Stimulated activated CD8-positive, alpha-beta memory T cell treated with anti-CD3 and anti-CD28 coated beads, Interleukin-12 subunit alpha, Interleukin-12 subunit beta, amount 100 ng/mL, for 24 hours (primary cell): ENCODE data around the gene TRAF2.
A peak's percentile ranks its signal among the peaks of the same experiment; 100 is the strongest.

Source experiments
- DNase-seq: peaks from one replicate; pipeline ENCODE4 v3.0.0-alpha.2; 2020; ENCODE audit errors: extremely low read depth

TRAF2 gene

DNA sequence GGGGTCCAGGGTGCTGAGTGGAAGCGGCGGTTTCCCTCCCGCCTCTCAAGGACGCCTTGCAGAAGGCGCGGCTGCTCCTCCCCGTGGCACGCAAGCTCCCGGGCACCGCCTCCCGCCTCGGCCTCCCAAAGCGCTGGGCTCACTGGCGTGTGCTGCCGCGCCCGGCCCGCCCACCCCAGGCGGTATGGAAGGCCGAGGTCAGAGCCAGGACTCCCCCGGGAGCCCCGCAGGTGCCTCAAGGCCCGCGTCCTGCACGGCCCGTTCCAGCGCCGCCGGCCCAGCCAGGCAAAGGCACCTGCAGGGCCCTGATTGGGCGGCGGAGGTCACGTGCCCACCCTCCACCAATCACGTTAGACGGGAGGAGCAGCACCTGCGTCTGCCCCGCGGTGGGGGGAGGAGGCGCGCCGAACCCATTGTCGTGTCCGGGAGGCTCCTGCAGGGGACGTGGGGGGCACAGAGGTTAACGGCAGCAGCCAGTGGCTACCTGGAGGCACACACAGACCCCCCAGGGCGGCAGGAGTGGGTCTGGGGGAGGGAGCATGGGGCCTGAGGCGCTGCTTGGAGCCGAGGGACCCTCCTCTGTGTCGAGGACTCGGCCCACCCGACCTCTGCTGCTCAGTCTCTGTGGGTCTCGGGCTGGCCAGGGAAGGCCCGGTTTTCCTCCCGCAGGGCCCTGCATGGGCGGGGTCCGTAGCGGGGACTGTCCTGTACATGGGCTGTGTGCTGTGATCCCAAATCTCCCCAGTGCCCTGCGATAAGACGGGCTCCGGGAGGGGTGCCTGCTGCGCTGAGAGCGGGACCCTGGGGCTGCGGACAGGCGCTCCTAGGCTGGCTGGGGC is 63.7 kb downstream of the TRAF2 start:
- DNase-seq, result peak; percentile 92

DNA sequence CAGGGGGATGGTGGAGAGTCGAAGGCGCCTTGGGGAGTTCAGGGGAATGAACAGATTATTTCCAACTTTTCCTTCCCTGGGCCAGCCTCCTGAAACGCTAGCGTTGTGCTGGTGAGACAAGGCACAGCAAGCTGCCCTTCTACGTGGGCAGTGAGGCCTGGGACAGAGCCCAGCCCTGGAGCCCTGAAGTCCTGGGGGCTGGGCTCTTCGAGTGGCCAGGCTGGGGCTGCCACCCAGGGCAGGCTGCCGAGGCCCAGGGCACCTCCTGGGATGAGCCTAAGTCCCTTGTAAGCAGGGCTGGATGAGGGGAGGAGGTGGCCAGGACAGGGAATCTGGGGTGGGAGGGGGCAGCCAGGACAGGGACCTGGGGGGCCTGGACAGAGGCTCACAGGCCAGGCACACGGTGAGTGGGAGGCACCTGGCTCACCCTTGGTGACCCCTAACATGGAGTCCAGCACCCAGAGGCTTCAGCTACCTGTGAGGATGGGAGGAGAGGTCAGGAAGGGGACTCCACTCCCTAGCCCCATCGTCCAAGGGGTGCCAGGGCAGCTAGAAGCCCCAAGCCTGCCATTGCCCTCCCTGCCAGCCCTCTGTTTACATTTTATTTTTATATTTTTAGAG is 64.5 kb downstream of the TRAF2 start:
- no peak for DNase-seq

DNA sequence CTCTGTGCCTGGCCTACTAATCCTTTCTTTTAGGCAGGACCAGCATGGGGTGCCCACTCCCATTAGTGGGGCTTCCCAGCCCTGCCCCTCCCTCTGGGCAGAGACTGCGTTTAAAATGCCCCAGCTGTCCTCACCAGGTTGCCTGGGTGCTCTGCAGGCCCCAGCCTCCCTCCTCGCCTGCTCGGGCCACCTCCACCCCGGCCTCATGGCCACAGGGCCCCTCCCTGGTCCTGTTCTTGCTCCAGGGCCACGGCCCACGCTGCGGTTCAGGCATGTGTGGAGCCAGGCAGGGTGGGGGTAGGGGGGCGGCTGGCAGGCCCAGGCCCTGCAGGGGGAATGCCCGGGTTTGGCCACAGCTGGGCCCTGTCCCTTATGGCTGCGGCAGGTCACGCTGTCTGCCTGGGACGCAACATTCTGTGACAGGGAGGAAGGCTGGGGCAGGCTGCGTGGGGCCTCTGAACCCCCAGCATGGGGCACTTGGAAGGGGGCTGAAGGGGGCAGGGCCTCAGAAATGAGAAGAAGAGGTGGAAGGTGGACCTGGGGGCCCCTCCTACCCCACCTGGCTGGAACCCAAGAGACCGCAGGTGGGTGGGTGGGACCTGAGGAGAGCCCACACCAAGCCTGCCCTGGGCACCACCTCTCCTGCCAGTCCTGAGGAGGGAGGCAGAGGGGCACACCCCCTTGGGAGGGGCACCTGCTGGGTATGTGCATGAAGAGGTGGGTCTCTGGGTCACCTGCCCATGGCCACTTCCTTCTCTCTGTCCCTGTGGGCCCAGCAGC is 65.4 kb downstream of the TRAF2 start, which contains the start of gene LCN12:
TSS of gene LCN12 (plus strand) at position 733 of the 780 bp plus-strand sequence. CDS start 55 bp downstream, outside the sequence.
- no peak for DNase-seq

DNA sequence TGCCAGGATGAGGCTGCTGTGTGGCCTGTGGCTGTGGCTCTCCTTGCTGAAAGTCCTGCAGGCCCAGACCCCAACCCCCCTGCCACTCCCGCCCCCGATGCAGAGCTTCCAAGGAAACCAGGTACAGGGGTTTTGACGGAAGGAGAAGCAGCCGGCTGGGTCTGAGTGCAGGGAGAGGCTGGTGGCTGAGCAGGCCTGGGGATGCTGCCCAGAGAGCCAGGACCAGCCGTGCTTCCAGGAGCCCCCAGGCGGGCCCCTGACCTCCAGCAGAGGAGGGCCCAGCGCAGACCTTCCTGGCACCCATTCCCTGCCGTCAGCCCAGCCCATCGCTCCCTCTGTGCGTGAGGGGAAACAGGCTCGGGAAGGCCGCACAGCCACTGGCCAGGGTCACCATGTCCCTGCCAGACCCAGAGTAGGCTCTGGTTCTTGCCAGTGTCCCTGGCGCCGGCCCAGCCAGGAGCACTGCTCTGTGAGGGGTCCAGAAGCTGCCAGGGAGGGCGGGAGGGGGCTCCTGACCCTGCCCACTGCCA is 66.1 kb downstream of the TRAF2 start:
- no peak for DNase-seq

DNA sequence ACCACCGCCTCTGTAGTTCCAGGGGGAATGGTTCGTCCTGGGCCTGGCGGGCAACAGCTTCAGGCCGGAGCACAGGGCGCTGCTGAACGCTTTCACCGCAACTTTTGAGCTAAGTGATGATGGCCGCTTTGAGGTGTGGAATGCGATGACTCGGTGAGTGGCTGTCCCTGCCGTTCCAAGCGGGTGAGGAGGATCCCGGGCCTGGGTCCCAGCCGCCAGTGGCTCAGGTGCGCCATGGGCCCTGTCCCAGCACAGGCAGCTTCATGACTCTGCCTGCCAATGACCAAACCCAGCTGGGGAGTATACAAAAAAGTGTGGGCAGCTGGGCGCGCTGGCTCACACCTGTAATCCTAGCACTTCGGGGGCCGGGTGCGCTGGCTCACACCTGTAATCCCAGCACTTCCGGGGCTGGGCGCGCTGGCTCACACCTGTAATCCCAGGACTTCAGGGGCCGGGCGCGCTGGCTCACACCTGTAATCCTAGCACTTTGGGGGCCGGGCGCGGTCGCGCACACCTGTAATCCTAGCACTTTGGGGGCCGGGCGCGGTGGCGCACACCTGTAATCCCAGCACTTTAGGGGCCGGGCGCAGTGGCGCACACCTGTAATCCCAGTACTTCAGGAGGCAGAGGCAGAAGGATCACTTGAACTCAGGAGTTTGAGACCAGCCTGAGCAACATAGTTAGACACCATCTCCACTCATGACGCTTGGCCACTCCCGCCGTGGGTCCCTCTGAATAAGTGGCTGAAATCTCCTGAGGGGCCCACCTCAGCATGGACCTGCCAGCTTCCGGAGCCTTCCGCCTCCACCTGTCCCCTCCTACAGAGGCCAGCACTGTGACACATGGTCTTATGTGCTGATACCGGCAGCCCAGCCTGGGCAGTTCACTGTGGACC is 66.8 kb downstream of the TRAF2 start:
- no peak for DNase-seq

DNA sequence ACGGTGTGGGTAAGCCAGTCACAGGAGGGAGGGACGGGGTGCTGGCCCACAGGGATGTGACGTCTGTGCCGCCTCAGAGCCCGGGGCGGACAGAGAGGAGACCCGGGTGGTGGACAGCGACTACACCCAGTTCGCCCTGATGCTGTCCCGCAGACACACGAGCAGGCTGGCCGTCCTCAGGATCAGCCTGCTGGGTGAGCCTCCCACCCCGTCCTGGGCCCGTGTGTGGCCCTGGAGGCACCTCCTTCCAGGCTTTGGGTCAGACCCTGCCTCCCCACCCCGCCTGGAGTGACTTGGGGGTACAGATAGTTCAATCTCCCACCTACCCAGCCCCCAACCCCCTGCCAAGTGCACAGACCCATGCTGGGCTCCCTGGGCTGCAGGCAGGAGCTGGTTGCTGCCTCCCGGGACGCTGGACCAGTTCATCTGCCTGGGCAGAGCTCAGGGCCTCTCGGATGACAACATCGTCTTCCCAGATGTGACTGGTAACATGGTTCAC is 67.5 kb downstream of the TRAF2 start:
- no peak for DNase-seq

DNA sequence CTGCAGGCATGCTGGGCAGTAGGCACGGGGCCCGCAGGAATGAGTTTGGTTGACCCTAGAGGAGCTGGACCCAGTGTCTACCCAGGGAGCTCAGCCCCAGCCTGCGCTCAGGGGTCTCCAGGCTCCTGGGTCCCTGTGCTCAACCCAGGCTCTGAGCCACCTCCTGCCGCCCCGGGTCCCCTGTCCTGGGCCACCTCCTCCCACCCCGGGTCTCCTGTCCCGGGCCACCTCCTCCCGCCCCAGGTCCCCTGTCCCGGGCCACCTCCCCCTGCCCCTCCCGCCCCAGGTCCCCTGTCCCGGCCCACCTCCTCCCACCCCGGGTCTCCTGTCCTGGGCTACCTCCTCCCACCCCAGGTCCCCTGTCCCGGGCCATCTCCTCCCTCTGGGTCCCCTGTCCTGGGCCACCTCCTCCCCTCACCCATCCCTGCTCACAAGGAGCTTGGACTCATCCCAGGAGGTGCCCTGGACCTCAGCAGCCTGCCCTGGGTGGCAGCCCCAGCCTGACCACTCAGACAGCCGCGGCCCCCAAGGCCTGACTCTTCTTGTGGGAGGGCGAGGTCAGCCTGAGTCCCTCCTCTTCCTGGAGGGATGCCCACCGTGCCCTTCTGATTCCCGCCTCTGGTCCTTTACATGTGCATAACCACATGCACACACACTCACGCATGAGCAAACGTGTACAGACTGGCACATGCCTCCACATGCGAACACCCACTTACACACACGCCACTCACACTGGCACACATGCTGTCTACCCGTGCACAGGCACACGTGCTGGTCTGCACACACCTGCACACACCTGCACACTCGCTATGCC is 68.2 kb downstream of the TRAF2 start:
- no peak for DNase-seq

DNA sequence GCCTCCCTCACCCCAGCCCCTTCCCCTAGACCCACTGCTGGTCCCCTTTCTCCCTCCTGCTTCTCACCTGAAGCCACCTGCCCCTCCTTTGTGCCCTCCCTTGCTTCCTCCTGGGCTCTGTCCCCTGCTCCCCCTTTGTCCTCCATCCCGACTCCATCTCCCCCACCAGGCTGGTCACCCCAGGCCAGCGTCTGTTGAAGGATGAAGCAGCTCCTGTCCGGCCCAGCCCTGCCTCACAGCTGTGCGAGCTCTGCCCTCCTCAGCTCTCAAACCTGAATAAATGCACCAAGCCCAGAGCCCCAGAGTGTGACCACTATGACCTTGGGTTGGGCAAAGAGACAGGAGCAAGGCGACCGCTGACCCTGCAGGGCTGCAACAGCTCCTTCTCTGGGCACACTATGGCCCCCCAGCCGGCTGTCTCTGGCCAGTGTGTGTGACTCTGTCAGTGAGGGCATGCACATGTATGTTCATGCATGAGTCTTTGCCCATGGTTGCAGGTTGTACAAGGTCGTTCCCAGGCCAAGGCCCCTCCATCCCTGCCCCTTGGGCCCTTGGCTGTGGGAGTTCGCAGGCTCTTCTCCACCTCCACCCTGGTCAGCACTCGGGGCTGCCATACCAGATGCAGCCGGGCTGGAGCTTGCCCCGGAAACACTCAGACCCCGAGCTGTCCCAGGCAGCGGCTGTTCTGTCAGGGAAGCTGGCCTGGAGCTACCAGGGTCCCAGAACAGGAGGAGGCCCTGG is 69.1 kb downstream of the TRAF2 start:
- DNase-seq, result no peak

DNA sequence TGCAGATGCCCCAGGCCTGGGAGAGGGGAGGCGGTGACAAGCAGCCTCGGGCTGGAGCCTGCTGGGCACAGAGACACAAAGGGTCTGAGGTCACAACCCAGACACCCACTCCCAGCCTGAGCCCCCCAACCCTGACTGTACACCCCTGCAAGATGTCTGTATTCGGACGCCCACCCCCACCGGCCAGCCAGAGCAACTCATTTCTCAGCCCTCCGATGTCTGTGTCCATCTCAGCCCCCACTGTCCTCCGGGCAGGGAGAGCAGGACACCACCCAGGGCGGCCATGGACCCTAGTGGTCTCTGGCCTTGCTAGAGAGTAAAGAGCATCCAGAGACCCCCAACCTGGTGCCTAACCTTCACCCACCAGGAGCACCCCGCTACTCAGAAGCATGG is 69.6 kb downstream of the TRAF2 start:
- DNase-seq, result no peak

DNA sequence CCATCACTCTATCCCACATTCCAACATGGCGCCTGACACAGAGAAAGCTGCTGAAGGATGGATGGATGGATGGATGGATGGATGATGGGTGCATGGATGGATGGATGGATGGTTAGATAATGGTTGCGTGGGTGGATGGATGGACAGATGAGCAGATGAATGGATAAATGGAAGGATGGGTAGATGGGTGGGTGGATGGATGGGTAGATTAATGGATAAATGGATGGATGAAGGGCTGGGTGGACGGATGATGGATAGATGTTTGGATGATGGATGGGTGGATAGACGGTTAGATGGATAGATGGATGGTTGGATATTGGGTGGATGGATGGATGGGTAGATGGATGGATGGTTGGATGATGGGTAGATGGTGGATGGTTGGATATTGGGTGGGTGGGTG is 70.3 kb downstream of the TRAF2 start:
- DNase-seq, result no peak

DNA sequence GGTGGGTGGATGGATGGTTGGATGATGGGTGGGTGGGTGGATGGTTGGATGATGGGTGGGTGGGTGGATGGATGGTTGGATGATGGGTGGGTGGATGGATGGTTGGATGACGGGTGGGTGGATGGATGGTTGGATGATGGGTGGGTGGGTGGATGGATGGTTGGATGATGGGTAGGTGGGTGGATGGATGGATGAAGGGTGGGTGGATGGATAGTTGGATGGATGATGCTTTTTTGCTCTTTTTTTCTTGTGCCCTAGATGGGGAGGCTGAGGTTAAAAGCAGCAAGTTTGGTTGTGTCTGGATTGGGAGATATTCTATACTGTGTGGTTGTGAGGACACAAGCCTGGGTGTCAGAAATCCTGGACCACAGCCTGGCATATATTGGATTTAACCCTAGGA is 71.1 kb downstream of the TRAF2 start:
- no peak for DNase-seq

DNA sequence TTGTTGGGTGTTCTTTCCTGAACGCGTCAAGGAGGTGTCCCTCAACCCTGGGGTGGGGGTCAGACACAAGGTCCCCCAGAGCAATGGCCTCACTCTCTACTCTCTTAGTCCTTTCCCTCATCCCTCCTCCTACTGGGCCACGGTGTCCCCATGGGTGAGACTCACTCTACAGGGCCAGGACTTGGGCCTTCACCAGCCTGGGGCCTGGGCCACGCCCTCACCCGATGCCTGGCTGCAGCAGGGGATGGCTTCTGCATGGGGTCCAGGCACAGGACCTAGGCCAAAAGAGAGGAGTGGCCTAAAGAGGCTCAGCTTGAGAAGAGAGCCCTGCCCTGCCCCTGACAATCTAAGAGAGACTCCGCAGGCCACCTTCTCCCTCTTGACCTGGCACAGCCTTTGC is 71.6 kb downstream of the TRAF2 start:
- DNase-seq, result no peak

DNA sequence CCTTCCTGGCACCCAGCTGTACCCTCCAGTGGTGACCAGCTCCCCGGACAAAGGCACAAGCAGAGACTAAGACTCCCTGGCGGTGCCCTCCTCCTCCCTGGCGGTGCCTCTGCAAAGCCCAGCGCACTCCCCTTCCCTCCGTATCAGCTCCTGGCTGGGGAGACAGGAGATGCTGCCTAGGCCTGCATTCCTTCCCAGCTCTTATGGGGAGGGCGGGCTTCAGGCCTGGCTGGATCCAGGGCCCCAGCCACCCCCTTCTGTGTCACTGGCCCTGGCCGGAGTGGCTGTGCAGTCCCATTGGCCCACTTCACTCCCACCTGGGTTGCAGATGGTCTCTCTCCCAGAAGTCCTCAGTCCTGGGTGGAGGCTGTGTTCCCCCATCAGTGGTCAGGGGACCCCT is 72.2 kb downstream of the TRAF2 start:
- no peak for DNase-seq

DNA sequence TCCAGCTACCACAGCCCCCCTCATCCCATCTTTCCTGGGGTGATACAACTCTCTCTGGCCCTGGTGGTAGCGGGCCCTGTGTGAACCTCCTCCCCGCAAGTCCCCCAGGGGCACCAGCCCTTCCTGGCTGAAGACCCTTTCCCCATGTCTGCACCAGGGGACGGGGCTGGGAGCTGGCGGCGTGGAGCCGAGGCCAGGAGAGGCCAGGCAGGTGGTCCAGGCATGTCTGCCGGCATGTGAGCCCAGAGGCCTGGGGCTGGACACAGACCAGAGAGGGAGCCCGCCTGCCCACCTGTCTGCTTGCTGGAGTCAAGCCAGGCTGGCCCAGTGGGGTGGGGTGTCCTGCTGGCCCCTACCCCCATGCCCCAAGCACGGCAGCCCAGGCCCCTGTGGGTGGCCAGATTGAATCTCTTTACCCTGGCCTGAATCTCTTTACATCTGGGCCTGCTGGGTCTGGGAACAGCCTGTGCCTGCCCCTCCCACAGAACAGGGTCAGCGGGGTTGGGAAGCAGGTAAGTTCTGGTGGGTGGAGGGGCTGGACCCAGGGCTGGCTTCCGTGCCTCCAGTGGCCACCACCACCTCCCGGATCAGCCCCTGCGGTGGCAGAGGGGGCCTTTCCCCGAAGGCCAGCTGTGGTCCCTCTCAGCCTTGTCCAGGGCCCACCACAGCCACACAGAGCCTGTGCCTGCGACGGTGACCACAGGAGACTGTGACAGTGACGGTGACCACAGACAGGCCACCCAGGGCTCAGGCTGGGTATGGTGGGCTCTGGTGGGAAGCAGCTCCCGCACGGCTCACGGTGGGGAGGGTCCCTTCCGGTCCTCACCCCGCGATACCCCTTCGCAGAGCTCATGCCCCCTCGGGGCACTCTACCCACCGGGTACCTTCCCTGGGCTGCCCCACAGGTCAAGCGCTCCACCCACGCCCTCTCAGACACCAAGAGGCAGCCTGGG is 72.9 kb downstream of the TRAF2 start:
- no peak for DNase-seq

DNA sequence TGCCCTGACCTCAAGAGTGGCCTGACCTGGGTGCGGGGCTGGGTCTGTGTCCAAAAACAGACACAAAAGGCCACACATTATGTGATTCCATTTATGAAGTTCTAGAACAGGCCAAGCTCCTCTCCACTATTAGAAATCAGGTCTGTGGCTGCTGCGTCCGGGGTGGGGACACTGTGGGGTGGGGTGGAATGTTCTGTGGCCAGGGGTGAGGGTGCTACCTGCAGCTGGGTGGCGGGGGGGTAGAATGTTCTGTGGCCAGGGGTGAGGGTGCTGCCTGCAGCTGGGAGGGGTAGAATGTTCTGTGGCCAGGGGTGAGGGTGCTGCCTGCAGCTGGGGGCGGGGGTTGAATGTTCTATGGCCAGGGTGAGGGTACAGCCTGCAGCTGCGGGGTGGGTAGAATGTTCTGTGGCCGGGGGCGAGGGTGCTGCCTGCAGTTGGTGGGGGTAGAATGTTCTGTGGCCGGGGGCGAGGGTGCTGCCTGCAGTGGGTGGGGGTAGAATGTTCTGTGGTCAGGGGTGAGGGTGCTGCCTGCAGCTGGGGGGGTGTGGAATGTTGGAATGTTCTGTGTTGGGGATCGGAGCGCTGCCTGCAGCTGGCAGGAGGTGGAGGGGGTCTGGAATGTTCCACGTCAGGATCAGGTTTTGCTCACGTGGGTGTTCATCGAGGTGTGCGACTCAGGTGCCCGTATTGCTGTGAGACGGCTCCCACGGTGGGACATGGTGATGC is 74.1 kb downstream of the TRAF2 start:
- no peak for DNase-seq

DNA sequence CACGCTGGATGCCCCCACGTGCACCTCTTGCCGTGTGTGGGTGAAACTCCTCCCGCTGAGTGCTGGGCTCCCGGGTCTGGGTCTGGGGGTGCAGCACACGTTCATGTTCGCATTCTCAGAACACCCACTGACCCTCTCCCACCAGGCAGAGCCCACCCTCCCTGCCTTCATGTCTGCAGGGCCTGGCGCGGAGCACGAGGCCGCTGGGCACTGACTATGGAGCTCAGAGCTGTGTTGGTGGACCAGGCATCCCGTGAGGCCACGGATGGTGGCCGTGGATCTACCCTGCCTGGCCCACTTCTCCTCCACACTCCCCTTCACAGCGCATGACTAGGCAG is 74.6 kb downstream of the TRAF2 start:
- no peak for DNase-seq

DNA sequence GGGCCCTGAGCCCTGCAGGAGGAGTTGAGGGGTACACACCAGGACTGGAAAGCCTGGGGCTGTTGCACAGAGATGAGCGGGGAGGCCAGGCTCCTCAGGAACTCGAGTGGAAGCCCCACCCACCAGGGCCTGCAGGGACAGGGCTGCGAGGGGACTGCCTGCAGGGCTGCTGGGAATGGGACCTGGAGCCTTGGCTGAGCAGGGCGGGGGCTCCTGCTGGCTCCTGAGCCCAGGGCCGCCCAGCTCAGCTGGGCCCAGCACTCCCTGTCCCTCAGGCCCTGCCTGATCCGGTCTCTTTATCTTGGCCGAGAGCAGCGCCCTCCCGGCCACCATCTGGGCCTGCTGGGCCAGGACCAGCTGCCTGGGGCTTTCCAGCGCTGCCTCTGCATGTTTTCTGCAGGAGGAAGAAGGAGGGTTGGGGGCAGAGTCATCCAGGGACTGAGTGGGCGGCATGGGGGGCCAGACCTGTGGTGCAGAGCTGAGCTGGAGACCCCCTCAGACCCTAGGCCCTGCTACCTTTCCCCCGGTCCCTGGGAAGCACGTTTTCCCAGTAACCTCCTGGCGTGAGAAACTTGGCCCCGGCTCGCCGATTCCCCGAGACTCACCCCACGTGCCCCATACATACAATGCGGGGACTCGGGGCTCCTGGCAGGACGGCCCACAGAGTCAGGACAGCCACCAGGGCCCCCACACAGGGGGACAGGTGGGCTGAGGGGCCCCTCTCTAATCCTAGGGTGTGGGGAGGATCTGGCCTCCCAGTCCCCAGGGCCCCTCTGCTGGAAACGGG is 75.2 kb downstream of the TRAF2 start:
- DNase-seq, result no peak
